HG02623 (cell line): Measurements from ENCODE around the gene FRMD4A.
"Not testable (repeated sequence)": the region's sequence is repeated elsewhere in the genome, so short reads cannot be mapped to it uniquely, and the experiment has no call there.

Source experiments
- ATAC-seq: cut with Tn5 transposase; IDR thresholded peaks from one replicate; pipeline ENCODE4 v1.9.1; 2021; ENCODE audit warnings: moderate library complexity; ENCODE audit not compliant: unreplicated experiment

FRMD4A gene

GRCh38 chr10:13828284-13828683, 502.4 kb downstream of the FRMD4A start:
- ATAC-seq, result not testable (repeated sequence)

- no peak for ATAC-seq
Measured at GRCh38 chr10:13827076-13827797, 503.5 kb downstream of the FRMD4A start.

- ATAC-seq, result no peak
Measured at GRCh38 chr10:13823709-13824405, 506.9 kb downstream of the FRMD4A start.

- ATAC-seq, result no peak
Measured at GRCh38 chr10:13823096-13823708, 507.5 kb downstream of the FRMD4A start.

- ATAC-seq, result no peak
Measured at GRCh38 chr10:13822490-13822889, 508.2 kb downstream of the FRMD4A start.

- ATAC-seq, result no peak
Measured at GRCh38 chr10:13820964-13821337, 509.8 kb downstream of the FRMD4A start.

GRCh38 chr10:13820119-13820963, 510.4 kb downstream of the FRMD4A start:
- ATAC-seq, result no peak

- ATAC-seq, result no peak
Measured at GRCh38 chr10:13816195-13816925, 514.4 kb downstream of the FRMD4A start.

- ATAC-seq, result no peak
Measured at GRCh38 chr10:13815756-13816155, 515.0 kb downstream of the FRMD4A start.

- no peak for ATAC-seq
Measured at GRCh38 chr10:13813550-13813949, 517.2 kb downstream of the FRMD4A start.

- ATAC-seq, result no peak
Measured at GRCh38 chr10:13812804-13813203, 517.9 kb downstream of the FRMD4A start.

GRCh38 chr10:13810568-13810967, 520.2 kb downstream of the FRMD4A start:
- no peak for ATAC-seq

- ATAC-seq, result no peak
Measured at GRCh38 chr10:13809427-13809826, 521.3 kb downstream of the FRMD4A start.

- ATAC-seq, result no peak
Measured at GRCh38 chr10:13808556-13809391, 522.0 kb downstream of the FRMD4A start.

- ATAC-seq, result no peak
Measured at GRCh38 chr10:13806419-13806818, 524.3 kb downstream of the FRMD4A start.

GRCh38 chr10:13803566-13804554, 526.9 kb downstream of the FRMD4A start:
- ATAC-seq, result no peak

- no peak for ATAC-seq
Measured at GRCh38 chr10:13801907-13802288, 528.8 kb downstream of the FRMD4A start.

GRCh38 chr10:13801156-13801906, 529.4 kb downstream of the FRMD4A start:
- no peak for ATAC-seq
